Right atrium auricular region (tissue), 2 donors: ENCODE measurements around the gene OR4D6. TPM values are rescaled to one million over a fixed set of nuclear protein-coding genes. Genes with fewer than 3 reads are reported as not detected.

Experiments
- DNase-seq: peaks from one replicate; pipeline ENCODE4 v3.0.0-alpha.2; 2019; ENCODE audit warnings: low spot score
- H3K27ac ChIP-seq, 2 donors: fragments of 200-600 bp; sonication (generic); 1 replicate in 1 of 2; 2 replicates in 1 of 2; pipeline ENCODE4 v1.5.1; 2016 to 2019
- H3K27me3 ChIP-seq, 2 donors: fragments of 200-600 bp; sonication (generic); one replicate each; pipeline versions ENCODE4 v1.5.1 to v1.6.0; 2017 to 2019
- H3K36me3 ChIP-seq: fragments of 200-600 bp; sonication (generic); one replicate; pipeline ENCODE4 v1.5.1; 2016
- H3K4me1 ChIP-seq, 2 donors: fragments of 200-600 bp; sonication (generic); one replicate each; pipeline versions ENCODE4 v1.5.1 to v1.6.0; 2017 to 2019
- H3K4me3 ChIP-seq, 2 donors: fragments of 200-600 bp; sonication (generic); 1 replicate in 1 of 2; 2 replicates in 1 of 2; pipeline ENCODE4 v1.5.1; 2017 to 2019; ENCODE audit warnings: mild to moderate bottlenecking in 1 of 2, moderate library complexity in 1 of 2
- H3K9me3 ChIP-seq, 2 donors: fragments of 200-600 bp; sonication (generic); one replicate each; pipeline ENCODE4 v1.5.1; 2019
- CTCF ChIP-seq, 2 donors: fragments of 200-600 bp; sonication (generic); IDR thresholded peaks; one replicate each; pipeline ENCODE4 v1.5.1; 2019; ENCODE audit warnings: antibody characterized with exemption in 2 of 2
- total RNA-seq, 2 donors: library from RNA; depleted of rRNA; stranded (reverse); fragments of >200 nt; gene quantifications; one replicate each; pipeline ENCODE4 v1.1.0, GENCODE V29; 2016

The OR4D6 gene
- total RNA-seq, 2 donors from 2014 or later, result not detected

GRCh38 chr11:59473015-59473414 lies 16.3 kb downstream of the OR4D6 start, which contains the start of gene OR4D10:
OR4D10 (plus strand) TSS chr11:59473315; CDS start chr11:59477430, 4,115 bp downstream.
- no peaks in the 10 kb centered on the region for H3K27me3 ChIP-seq
- no peaks in the 10 kb centered on the region for H3K36me3 ChIP-seq
- DNase-seq, result no peak
- H3K4me1 ChIP-seq, result no peaks in the 10 kb centered on the region
- H3K27ac ChIP-seq, result no peak within 1 kb of the TSS
- no peak for TF ChIP-seq CTCF (IDR thresholded peaks at IDR 0.05)
- H3K4me3 ChIP-seq, result no peak within 1 kb of the TSS
- no peaks in the 10 kb centered on the region for H3K9me3 ChIP-seq

GRCh38 chr11:59475176-59475575 lies 18.4 kb downstream of the OR4D6 start:
- H3K27ac ChIP-seq, result no peak overlapping the region
- no peaks in the 10 kb centered on the region for H3K36me3 ChIP-seq
- H3K27me3 ChIP-seq, result no peaks in the 10 kb centered on the region
- no peak overlapping the region for H3K4me3 ChIP-seq
- TF ChIP-seq CTCF (IDR thresholded peaks at IDR 0.05), result no peak
- H3K9me3 ChIP-seq, result no peaks in the 10 kb centered on the region
- DNase-seq, result no peak
- no peaks in the 10 kb centered on the region for H3K4me1 ChIP-seq

- Histone ChIP-seq H3K9me3 (no peaks in the 10 kb centered on the region), H3K4me1 (no peaks in the 10 kb centered on the region), H3K4me3 (no peak overlapping the region), H3K27me3 (no peaks in the 10 kb centered on the region), H3K27ac (no peak overlapping the region), H3K36me3 (no peaks in the 10 kb centered on the region)
- DNase-seq, result no peak
- no peak for TF ChIP-seq CTCF (IDR thresholded peaks at IDR 0.05)
Observed at GRCh38 chr11:59479906-59480305, 23.1 kb downstream of the OR4D6 start.

GRCh38 chr11:59480359-59480758 lies 23.6 kb downstream of the OR4D6 start:
- H3K9me3 ChIP-seq, result no peaks in the 10 kb centered on the region
- H3K4me3 ChIP-seq, result no peak overlapping the region

GRCh38 chr11:59501931-59502330 lies 45.2 kb downstream of the OR4D6 start:
- Histone ChIP-seq H3K4me1 (no peaks in the 10 kb centered on the region), H3K9me3 (no peaks in the 10 kb centered on the region), H3K4me3 (no peak overlapping the region), H3K27me3 (no peaks in the 10 kb centered on the region), H3K27ac (no peak overlapping the region), H3K36me3 (no peaks in the 10 kb centered on the region)
- no peak for DNase-seq
- TF ChIP-seq CTCF (IDR thresholded peaks at IDR 0.05), result no peak

More at GRCh38 chr11:59480359-59480758, 23.6 kb downstream of the OR4D6 start:
- no peaks in the 10 kb centered on the region for H3K27me3 ChIP-seq
- H3K36me3 ChIP-seq, result no peaks in the 10 kb centered on the region
- no peak overlapping the region for H3K27ac ChIP-seq
- TF ChIP-seq CTCF (IDR thresholded peaks at IDR 0.05), result no peak
- no peaks in the 10 kb centered on the region for H3K4me1 ChIP-seq
- no peak for DNase-seq

GRCh38 chr11:59503276-59503675 lies 46.5 kb downstream of the OR4D6 start, which contains the start of gene OR4D11:
OR4D11 (plus strand) TSS chr11:59503576; CDS start chr11:59503576, 0 bp downstream.
- no peak for TF ChIP-seq CTCF (IDR thresholded peaks at IDR 0.05)
- Histone ChIP-seq H3K4me1 (no peaks in the 10 kb centered on the region), H3K9me3 (no peaks in the 10 kb centered on the region), H3K27me3 (no peaks in the 10 kb centered on the region), H3K4me3 (no peak within 1 kb of the TSS), H3K27ac (no peak within 1 kb of the TSS), H3K36me3 (no peaks in the 10 kb centered on the region)
- DNase-seq, result no peak
